Right atrium auricular region (tissue), 2 donors: ENCODE data around the gene PPARGC1A. TPM values are rescaled to one million over a fixed set of nuclear protein-coding genes. Genes with fewer than 3 reads are reported as not detected.

ENCODE experiments used
- DNase-seq: peaks from one replicate; pipeline ENCODE4 v3.0.0-alpha.2; 2019; ENCODE audit warnings: low spot score
- H3K27ac ChIP-seq, 2 donors: fragments of 200-600 bp; sonication (generic); 1 replicate in 1 of 2; 2 replicates in 1 of 2; pipeline ENCODE4 v1.5.1; 2016 to 2019
- H3K27me3 ChIP-seq, 2 donors: fragments of 200-600 bp; sonication (generic); one replicate each; pipeline versions ENCODE4 v1.5.1 to v1.6.0; 2017 to 2019
- H3K36me3 ChIP-seq: fragments of 200-600 bp; sonication (generic); one replicate; pipeline ENCODE4 v1.5.1; 2016
- H3K4me1 ChIP-seq, 2 donors: fragments of 200-600 bp; sonication (generic); one replicate each; pipeline versions ENCODE4 v1.5.1 to v1.6.0; 2017 to 2019
- H3K4me3 ChIP-seq, 2 donors: fragments of 200-600 bp; sonication (generic); 1 replicate in 1 of 2; 2 replicates in 1 of 2; pipeline ENCODE4 v1.5.1; 2017 to 2019; ENCODE audit warnings: mild to moderate bottlenecking in 1 of 2, moderate library complexity in 1 of 2
- H3K9me3 ChIP-seq, 2 donors: fragments of 200-600 bp; sonication (generic); one replicate each; pipeline ENCODE4 v1.5.1; 2019
- total RNA-seq, 2 donors: library from RNA; depleted of rRNA; stranded (reverse); fragments of >200 nt; gene quantifications; one replicate each; pipeline ENCODE4 v1.1.0, GENCODE V29; 2016
- TF ChIP-seq, protein P1 (sequence below), 2 donors: fragments of 200-600 bp; sonication (generic); IDR thresholded peaks; one replicate each; pipeline ENCODE4 v1.5.1; 2019; ENCODE audit warnings: antibody characterized with exemption in 2 of 2

Gene PPARGC1A, protein sequence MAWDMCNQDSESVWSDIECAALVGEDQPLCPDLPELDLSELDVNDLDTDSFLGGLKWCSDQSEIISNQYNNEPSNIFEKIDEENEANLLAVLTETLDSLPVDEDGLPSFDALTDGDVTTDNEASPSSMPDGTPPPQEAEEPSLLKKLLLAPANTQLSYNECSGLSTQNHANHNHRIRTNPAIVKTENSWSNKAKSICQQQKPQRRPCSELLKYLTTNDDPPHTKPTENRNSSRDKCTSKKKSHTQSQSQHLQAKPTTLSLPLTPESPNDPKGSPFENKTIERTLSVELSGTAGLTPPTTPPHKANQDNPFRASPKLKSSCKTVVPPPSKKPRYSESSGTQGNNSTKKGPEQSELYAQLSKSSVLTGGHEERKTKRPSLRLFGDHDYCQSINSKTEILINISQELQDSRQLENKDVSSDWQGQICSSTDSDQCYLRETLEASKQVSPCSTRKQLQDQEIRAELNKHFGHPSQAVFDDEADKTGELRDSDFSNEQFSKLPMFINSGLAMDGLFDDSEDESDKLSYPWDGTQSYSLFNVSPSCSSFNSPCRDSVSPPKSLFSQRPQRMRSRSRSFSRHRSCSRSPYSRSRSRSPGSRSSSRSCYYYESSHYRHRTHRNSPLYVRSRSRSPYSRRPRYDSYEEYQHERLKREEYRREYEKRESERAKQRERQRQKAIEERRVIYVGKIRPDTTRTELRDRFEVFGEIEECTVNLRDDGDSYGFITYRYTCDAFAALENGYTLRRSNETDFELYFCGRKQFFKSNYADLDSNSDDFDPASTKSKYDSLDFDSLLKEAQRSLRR
- total RNA-seq = 10 to 100 TPM; 41.6 to 72.3 TPM

DNA sequence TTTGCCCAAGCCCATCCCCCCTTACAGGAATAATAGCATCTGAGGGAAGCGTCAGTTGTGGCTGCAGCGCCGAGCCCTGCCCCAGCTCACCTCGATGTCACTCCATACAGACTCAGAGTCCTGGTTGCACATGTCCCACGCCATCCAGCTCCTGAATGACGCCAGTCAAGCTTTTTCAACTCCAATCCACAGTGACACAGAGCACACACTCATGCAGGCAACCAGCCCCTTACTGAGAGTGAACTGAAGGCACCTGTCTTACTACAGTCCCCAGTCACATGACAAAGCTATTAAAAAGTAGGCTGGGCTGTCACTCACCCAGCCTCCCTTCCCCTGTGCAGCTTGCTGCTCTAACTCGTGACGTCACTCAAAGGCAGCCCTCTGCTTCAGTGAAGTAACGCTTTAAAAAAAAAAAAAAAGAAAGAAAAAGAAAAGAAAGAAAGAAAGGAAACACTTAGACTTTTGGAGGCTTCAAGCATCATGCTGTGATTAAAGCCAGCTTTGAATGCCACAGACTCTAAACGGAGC is at the start of gene PPARGC1A:
TSS of gene PPARGC1A (minus strand) at position 234 of the 528 bp plus-strand sequence. CDS start at position 144, 90 bp downstream.
- Histone ChIP-seq H3K9me3 (no peaks in the 10 kb centered on the region), H3K27me3 (no peaks in the 10 kb centered on the region), H3K4me3 (peak within 1 kb of the TSS; percentile 52 to 59), H3K36me3 (no peaks in the 10 kb centered on the region), H3K4me1 (peaks cover 0 to 18% of the 10 kb centered on the region in 2 donors), H3K27ac (peak within 1 kb of the TSS; percentile 86 to 94)
- peak; percentile 74 for DNase-seq
- TF ChIP-seq, protein P1, sequence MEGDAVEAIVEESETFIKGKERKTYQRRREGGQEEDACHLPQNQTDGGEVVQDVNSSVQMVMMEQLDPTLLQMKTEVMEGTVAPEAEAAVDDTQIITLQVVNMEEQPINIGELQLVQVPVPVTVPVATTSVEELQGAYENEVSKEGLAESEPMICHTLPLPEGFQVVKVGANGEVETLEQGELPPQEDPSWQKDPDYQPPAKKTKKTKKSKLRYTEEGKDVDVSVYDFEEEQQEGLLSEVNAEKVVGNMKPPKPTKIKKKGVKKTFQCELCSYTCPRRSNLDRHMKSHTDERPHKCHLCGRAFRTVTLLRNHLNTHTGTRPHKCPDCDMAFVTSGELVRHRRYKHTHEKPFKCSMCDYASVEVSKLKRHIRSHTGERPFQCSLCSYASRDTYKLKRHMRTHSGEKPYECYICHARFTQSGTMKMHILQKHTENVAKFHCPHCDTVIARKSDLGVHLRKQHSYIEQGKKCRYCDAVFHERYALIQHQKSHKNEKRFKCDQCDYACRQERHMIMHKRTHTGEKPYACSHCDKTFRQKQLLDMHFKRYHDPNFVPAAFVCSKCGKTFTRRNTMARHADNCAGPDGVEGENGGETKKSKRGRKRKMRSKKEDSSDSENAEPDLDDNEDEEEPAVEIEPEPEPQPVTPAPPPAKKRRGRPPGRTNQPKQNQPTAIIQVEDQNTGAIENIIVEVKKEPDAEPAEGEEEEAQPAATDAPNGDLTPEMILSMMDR (IDR thresholded peaks at IDR 0.05) = no peak

DNA sequence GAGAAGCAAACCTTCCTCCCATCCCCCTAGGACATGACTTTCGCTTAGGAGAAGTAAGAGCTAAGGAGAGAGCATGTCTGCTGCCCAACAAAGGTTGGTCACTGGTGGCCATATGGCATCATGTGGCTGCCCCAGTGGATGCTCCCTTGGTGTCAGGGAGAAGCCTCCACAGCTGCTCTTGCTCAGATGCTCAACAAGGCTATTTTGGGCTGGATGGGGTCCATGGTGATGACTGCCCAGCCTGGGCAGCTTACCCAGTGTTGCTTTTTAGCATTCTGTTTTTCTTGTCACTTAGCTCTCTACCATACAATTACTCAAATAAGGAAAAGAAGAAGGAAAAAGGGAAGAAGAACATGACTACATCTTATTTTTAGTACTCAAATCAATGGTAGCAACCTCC is 48.9 kb upstream of the PPARGC1A start:
- no peaks in the 10 kb centered on the region for H3K9me3 ChIP-seq
- peaks cover 0 to 7% of the 10 kb centered on the region in 2 donors for H3K4me1 ChIP-seq
- H3K36me3 ChIP-seq = no peaks in the 10 kb centered on the region
- H3K4me3 ChIP-seq = no peak overlapping the region
- DNase-seq = no peak
- H3K27me3 ChIP-seq = no peaks in the 10 kb centered on the region
- no peak overlapping the region for H3K27ac ChIP-seq
- TF ChIP-seq, protein P1 (IDR thresholded peaks at IDR 0.05) = no peak

DNA sequence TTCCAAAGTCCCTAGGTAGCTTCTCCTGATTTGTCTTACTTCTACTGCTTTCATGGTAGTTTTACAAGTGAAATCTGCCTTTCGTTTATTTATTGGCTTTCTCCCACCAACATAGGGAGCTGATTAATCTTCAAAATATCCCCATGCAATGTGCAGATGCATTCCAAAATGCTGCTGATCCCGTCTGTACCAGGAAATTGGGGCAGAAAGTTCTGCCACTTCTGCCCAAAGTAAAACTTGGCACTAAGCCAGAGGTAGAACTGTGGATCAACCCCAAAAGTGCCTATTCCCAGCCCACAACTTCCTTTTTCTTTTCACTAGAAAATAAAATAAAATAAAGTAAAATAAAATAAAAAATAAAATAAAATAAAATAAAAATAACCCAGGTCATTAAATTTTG is 47.3 kb upstream of the PPARGC1A start:
- Histone ChIP-seq H3K4me1 (peaks cover 0 to 9% of the 10 kb centered on the region in 2 donors), H3K27me3 (no peaks in the 10 kb centered on the region), H3K36me3 (no peaks in the 10 kb centered on the region), H3K27ac (no peak overlapping the region), H3K4me3 (no peak overlapping the region), H3K9me3 (no peaks in the 10 kb centered on the region)
- DNase-seq = no peak
- TF ChIP-seq, protein P1 (IDR thresholded peaks at IDR 0.05) = no peak

DNA sequence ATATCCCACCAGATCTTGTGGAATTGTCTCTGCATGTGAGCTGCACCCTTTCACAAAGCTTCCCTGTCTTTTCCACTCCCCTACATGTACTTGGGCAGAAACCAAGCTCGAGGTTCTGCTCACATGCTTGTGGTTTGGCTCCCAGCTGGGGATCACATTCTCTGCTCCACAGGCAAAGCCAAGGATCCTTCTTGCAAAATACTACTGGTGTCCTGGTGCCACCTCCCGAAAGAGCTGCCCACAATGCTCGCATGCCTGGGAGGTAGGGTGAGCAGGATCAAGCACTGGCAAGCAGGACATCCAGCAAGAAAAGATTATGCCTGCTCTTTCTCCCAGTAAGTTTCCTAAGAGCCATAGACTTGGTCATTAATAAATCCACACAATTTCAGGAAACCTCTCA is 45.1 kb upstream of the PPARGC1A start:
- TF ChIP-seq, protein P1 (IDR thresholded peaks at IDR 0.05) = no peak
- no peaks in the 10 kb centered on the region for H3K36me3 ChIP-seq
- peak overlapping the region; percentile 77 to 86 for H3K27ac ChIP-seq
- no peaks in the 10 kb centered on the region for H3K9me3 ChIP-seq
- peak; percentile 69 for DNase-seq
- H3K4me3 ChIP-seq = no peak overlapping the region
- peaks cover 0 to 30% of the 10 kb centered on the region in 2 donors for H3K4me1 ChIP-seq
- no peaks in the 10 kb centered on the region for H3K27me3 ChIP-seq

DNA sequence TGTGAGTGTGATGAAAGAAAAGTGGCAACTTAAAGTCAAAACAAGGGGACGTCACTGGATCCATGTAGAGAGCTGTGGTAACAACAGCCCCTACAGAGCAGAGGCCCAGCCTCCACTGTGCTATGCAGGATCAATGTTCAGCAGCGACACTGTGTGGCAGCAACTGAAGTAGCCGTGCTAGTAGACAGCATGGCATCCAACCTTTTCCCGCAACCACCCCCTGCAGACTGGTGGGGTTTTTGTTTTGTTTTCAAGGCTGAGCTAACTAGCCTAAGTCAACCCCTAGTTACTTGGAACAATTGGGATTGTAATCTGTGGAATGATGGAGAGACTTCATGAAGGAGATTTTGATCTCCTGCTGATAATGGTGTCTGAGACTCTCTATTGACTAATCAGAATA is 44.4 kb upstream of the PPARGC1A start:
- Histone ChIP-seq H3K4me1 (peaks cover 0 to 36% of the 10 kb centered on the region in 2 donors), H3K27ac (peak overlapping the region; percentile 77 to 86), H3K36me3 (no peaks in the 10 kb centered on the region), H3K9me3 (no peaks in the 10 kb centered on the region), H3K27me3 (no peaks in the 10 kb centered on the region), H3K4me3 (no peak overlapping the region)
- TF ChIP-seq, protein P1 (IDR thresholded peaks at IDR 0.05) = no peak
- no peak for DNase-seq
